Adrenal gland (tissue), 12 donors: ENCODE data around the gene TENT4B. TPM values are rescaled to one million over a fixed set of nuclear protein-coding genes. Genes with fewer than 3 reads are reported as not detected.

Experiments
- DNase-seq, 7 donors: peaks; one replicate each; pipeline ENCODE4 v3.0.0-alpha.2; 2019 to 2020
- H3K27ac ChIP-seq, 5 donors: fragments of 200-600 bp; sonication (generic) in 4 of 5; 1 replicate in 3 of 5; 2 replicates in 2 of 5; pipeline versions ENCODE4 v1.5.1 to v1.8.0; 2016 to 2020; ENCODE audit warnings: mild to moderate bottlenecking in 1 of 5
- H3K27me3 ChIP-seq: fragments of 200-600 bp; 2 replicates; pipeline ENCODE4 v1.8.0; 2021
- H3K36me3 ChIP-seq, 2 donors: fragments of 200-600 bp; replicated peaks in 1 of 2; 1 replicate in 1 of 2; 2 replicates in 1 of 2; pipeline versions ENCODE4 v1.5.1 to v1.8.0; 2018 to 2022
- H3K4me1 ChIP-seq, 2 donors: fragments of 200-600 bp; replicated peaks in 1 of 2; 1 replicate in 1 of 2; 2 replicates in 1 of 2; pipeline versions ENCODE4 v1.5.1 to v1.8.0; 2018 to 2021
- H3K4me3 ChIP-seq, 4 donors: fragments of 200-600 bp; sonication (generic) in 3 of 4; one replicate each; pipeline ENCODE4 v1.5.1; 2016 to 2018
- H3K9me3 ChIP-seq, 3 donors: fragments of 200-600 bp; sonication (generic) in 1 of 3; replicated peaks in 1 of 3; 1 replicate in 2 of 3; 2 replicates in 1 of 3; pipeline versions ENCODE4 v1.5.1 to v1.8.0; 2016 to 2021
- CTCF ChIP-seq, 6 experiments: fragments of 450-650 bp in 4 of 6; fragments of 200-600 bp in 2 of 6; sonication (generic) in 1 of 6; IDR thresholded peaks; 1 replicate in 5 of 6; 2 replicates in 1 of 6; pipeline versions ENCODE4 v1.5.1 to v1.8.0; 2016 to 2021; ENCODE audit warnings: antibody characterized with exemption in 6 of 6, mild to moderate bottlenecking in 2 of 6, moderate library complexity in 1 of 6
- POLR2A ChIP-seq, 2 donors: fragments of 450-650 bp; IDR thresholded peaks; one replicate each; pipeline ENCODE4 v1.6.1; 2017; ENCODE audit warnings: antibody characterized with exemption in 2 of 2, mild to moderate bottlenecking in 2 of 2, moderate library complexity in 1 of 2
- WGBS, 4 donors: extraction: QIAGEN DNeasy Blood & Tissue Kit in 2 of 4; methylation state at CpG; one replicate each; pipeline versions ENCODE4 v1.1.5 to v1.1.7; 2013 to 2017; 5-methylcytosine and 5-hydroxymethylcytosine counted together
- intact Hi-C, 2 donors: fragments of 100-400 bp; cut with DNase I; formaldehyde crosslinking; loops; one replicate each; pipeline versions ENCODE4 v1.14.1 to v1.15.0; 2022 to 2023
- polyA plus RNA-seq, 3 donors: library from polyadenylated mRNA; stranded (reverse); fragments of 200-250 nt in 2 of 3; fragments of 350-450 nt in 1 of 3; fragmentation: Illumina TruSeq in 1 of 3; extraction: RNeasy Lipid Tissue Mini Kit (QIAGEN cat#74804) in 1 of 3; gene quantifications; one replicate each; pipeline ENCODE4 v1.2.3, GENCODE V29; 2013 to 2014
- total RNA-seq, 9 donors: library from RNA; depleted of rRNA in 4 of 9; stranded (reverse); fragments of >200 nt in 4 of 9; fragments of 120-200 nt in 1 of 9; fragmentation: NEBNext Ultra II Directional in 1 of 9; extraction: Animal tissue kit (Norgen Biotek cat#: 25700) in 1 of 9; gene quantifications; one replicate each; pipeline versions ENCODE4 v1.1.0 to v1.2.4, GENCODE V29; 2013 to 2023
- donor health status: healthy with polysubstance abuse.
- donor health status: Bipolar disorder and iron deficiency.
- donor health status: DM: yes; HTN: yes; CAD: no.
- donor health status: DM: no; HTN: no; CAD: no.
- donor health status: DM: no; HTN: no; CAD: no.
- donor health status: DM: yes; HTN: yes; CAD: no.

Gene TENT4B
- total and polyA plus RNA-seq, 12 donors = 4.2 to 27.8 (median 13.4) TPM

GRCh38 chr16:50224286-50224685 is 71.2 kb downstream of the TENT4B start:
- intact Hi-C loops = no loop called here
- no peaks in the 10 kb centered on the region for H3K4me1 ChIP-seq
- no peak overlapping the region for H3K27ac ChIP-seq
- no peaks in the 10 kb centered on the region for H3K9me3 ChIP-seq
- TF ChIP-seq POLR2A (IDR thresholded peaks at IDR 0.05) (no peak), CTCF (IDR thresholded peaks at IDR 0.05) (no peak)
- WGBS, 4 donors = 91 to 100% (median 95%) methylated on average over 3 of the region's 3 CpGs
- H3K4me3 ChIP-seq = no peak overlapping the region
- no peak for DNase-seq
- peaks cover 0 to 58% of the 10 kb centered on the region in 2 donors for H3K36me3 ChIP-seq
- H3K27me3 ChIP-seq = no peaks in the 10 kb centered on the region

- no peak overlapping the region for H3K4me3 ChIP-seq
- TF ChIP-seq CTCF (IDR thresholded peaks at IDR 0.05) (no peak), POLR2A (IDR thresholded peaks at IDR 0.05) (no peak)
- no peaks in the 10 kb centered on the region for H3K27me3 ChIP-seq
- no peak for DNase-seq
- intact Hi-C loops = no loop called here
- H3K27ac ChIP-seq = no peak overlapping the region
- no peaks in the 10 kb centered on the region for H3K9me3 ChIP-seq
- peaks cover 0 to 59% of the 10 kb centered on the region in 2 donors for H3K36me3 ChIP-seq
- WGBS, 4 donors = 69 to 85% (median 80%) methylated on average over 3 of the region's 3 CpGs
- H3K4me1 ChIP-seq = no peaks in the 10 kb centered on the region
These were observed 74.0 kb downstream of the TENT4B start for GRCh38 chr16:50227120-50227519.

- Histone ChIP-seq H3K4me3 (no peak overlapping the region), H3K27ac (no peak overlapping the region), H3K27me3 (no peaks in the 10 kb centered on the region), H3K36me3 (peaks cover 0 to 59% of the 10 kb centered on the region in 2 donors), H3K9me3 (no peaks in the 10 kb centered on the region), H3K4me1 (no peaks in the 10 kb centered on the region)
- WGBS, 4 donors = 82 to 85% (median 84%) methylated on average over 8 of the region's 8 CpGs
- no peak for DNase-seq
- TF ChIP-seq POLR2A (IDR thresholded peaks at IDR 0.05) = no peak
- TF ChIP-seq CTCF (IDR thresholded peaks at IDR 0.05) = no peak
- intact Hi-C loops = no loop called here
These were observed 74.6 kb downstream of the TENT4B start for GRCh38 chr16:50227665-50228064.

- peak in 1 of 7 donors; percentile 33 for DNase-seq
- intact Hi-C loops = no loop called here
- H3K9me3 ChIP-seq = no peaks in the 10 kb centered on the region
- peaks cover 0 to 53% of the 10 kb centered on the region in 2 donors for H3K36me3 ChIP-seq
- no peaks in the 10 kb centered on the region for H3K27me3 ChIP-seq
- 72 to 95% (median 79%) methylated on average over 4 to 5 of the region's 5 CpGs for WGBS, 4 donors
- TF ChIP-seq CTCF (IDR thresholded peaks at IDR 0.05) = no peak
- H3K4me1 ChIP-seq = no peaks in the 10 kb centered on the region
- no peak overlapping the region for H3K4me3 ChIP-seq
- H3K27ac ChIP-seq = no peak overlapping the region
These were observed 75.3 kb downstream of the TENT4B start for GRCh38 chr16:50228364-50228868.
